ENCODE data around the gene ELP6.
A peak's percentile ranks its signal among the peaks of the same experiment; 100 is the strongest.
"Not testable (repeated sequence)": the region's sequence is repeated elsewhere in the genome, so short reads cannot be mapped to it uniquely, and the experiment has no call there.

ELP6 gene

GRCh38 chr3:47464588-47464987 lies 48.9 kb downstream of the ELP6 start:
- Mint-ChIP-seq H3K4me1 (peaks cover 30% of the 10 kb centered on the region), H3K4me3 (no peak overlapping the region), H3K9me3 (peaks cover 4% of the 10 kb centered on the region), H3K27me3 (no peaks in the 10 kb centered on the region), H3K27ac (peak overlapping the region; percentile 60), H3K36me3 (ENCODE audit: low read depth) (peaks cover 43% of the 10 kb centered on the region)
- DNase-seq (no peak), ATAC-seq (no peak)

DNA sequence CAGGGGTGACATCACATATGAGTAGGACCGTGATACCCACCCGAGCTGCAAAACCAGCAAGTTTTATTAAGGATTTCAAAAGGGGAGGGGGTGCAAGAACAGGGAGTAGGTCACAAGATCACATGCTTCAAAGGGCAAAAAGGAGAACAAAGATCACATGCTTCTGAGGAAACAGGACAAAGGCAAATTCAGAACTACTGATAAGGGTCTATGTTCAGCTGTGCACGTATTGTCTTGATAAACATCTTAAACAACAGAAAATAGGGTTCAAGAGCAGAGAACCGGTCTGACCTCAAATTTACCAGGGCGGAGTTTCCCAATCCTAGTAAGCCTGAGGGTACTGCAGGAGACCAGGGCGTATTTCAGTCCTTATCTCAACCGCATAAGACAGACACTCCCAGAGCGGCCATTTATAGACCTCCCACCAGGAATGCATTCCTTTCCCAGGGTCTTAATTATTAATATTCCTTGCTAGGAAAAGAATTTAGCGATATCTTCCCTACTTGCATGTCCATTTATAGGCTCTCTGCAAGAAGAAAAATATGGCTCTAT lies 53.9 kb downstream of the ELP6 start:
- DNase-seq, ATAC-seq, H3K9me3 Mint-ChIP-seq, H3K4me3 Mint-ChIP-seq, H3K27me3 Mint-ChIP-seq, H3K27ac Mint-ChIP-seq: not testable (repeated sequence)
- Mint-ChIP-seq H3K4me1 (peaks cover 33% of the 10 kb centered on the region), H3K36me3 (ENCODE audit: low read depth) (peaks cover 21% of the 10 kb centered on the region)

- no peak for ATAC-seq
- H3K9me3 Mint-ChIP-seq = peaks cover 6% of the 10 kb centered on the region
- DNase-seq = no peak
- H3K27ac Mint-ChIP-seq = no peak overlapping the region
- H3K36me3 Mint-ChIP-seq (ENCODE audit: low read depth) = peaks cover 16% of the 10 kb centered on the region
- no peaks in the 10 kb centered on the region for H3K27me3 Mint-ChIP-seq
- H3K4me1 Mint-ChIP-seq = peaks cover 23% of the 10 kb centered on the region
- H3K4me3 Mint-ChIP-seq = no peak overlapping the region
Observed at GRCh38 chr3:47456984-47457383, 56.5 kb downstream of the ELP6 start.

- no peak overlapping the region for H3K4me3 Mint-ChIP-seq
- no peak for ATAC-seq
- peaks cover 14% of the 10 kb centered on the region for H3K36me3 Mint-ChIP-seq (ENCODE audit: low read depth)
- no peak overlapping the region for H3K27ac Mint-ChIP-seq
- no peak for DNase-seq
- H3K27me3 Mint-ChIP-seq = no peaks in the 10 kb centered on the region
- H3K4me1 Mint-ChIP-seq = peaks cover 25% of the 10 kb centered on the region
- H3K9me3 Mint-ChIP-seq = peaks cover 6% of the 10 kb centered on the region
Observed at GRCh38 chr3:47455806-47456452, 57.6 kb downstream of the ELP6 start.

GRCh38 chr3:47452453-47453215 lies 60.9 kb downstream of the ELP6 start:
- Mint-ChIP-seq H3K4me1 (peaks cover 25% of the 10 kb centered on the region), H3K27me3 (no peaks in the 10 kb centered on the region), H3K36me3 (ENCODE audit: low read depth) (peaks cover 6% of the 10 kb centered on the region), H3K9me3 (no peaks in the 10 kb centered on the region), H3K4me3 (no peak overlapping the region), H3K27ac (no peak overlapping the region)
- no peak for DNase-seq
- ATAC-seq = no peak

Measured in activated naive CD8-positive, alpha-beta T cell treated with anti-CD3 and anti-CD28 coated beads, Interleukin-2, amount 50 U/mL, for 24 hours (primary cell).